Measurements from ENCODE around the gene LBHD1.
"Not testable (repeated sequence)": the region's sequence is repeated elsewhere in the genome, so short reads cannot be mapped to it uniquely, and the experiment has no call there.

LBHD1 gene

GRCh38 chr11:62671608-62672389 is at the start of gene LBHD1, which contains the start of gene UQCC3:
TSS of gene LBHD1 (minus strand) at chr11:62672267. CDS start at chr11:62670031, 2,236 bp downstream.
TSS of gene UQCC3 (plus strand) at chr11:62671673. CDS start at chr11:62671746, 73 bp downstream.
- DNase-seq (ENCODE audit: low read depth in 2 of 2) = peak; percentile 46 to 56

GRCh38 chr11:62719302-62719978 is 47.4 kb upstream of the LBHD1 start:
- DNase-seq (ENCODE audit: low read depth in 2 of 2) = no peak

DNA sequence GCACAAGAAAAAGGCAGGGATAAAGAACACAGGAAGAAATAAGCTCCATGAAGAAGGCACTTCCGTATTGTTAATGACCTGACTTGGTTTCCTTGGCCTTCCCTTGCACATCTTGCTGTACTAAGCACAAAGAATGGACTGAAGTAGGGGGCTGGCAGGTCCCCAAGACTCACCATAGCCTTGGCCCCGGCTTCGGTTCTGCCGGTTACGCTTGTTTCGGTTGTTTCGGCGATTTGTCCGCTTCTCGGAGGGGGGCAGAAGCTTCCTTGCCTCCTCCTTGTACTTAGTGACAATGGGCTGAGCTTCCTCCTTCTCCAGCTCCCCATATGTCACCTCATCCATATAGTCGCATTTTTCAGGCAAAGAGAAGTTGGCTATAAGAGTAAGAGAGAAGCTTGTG is 44.7 kb upstream of the LBHD1 start:
- DNase-seq (ENCODE audit: low read depth in 2 of 2) = no peak

DNA sequence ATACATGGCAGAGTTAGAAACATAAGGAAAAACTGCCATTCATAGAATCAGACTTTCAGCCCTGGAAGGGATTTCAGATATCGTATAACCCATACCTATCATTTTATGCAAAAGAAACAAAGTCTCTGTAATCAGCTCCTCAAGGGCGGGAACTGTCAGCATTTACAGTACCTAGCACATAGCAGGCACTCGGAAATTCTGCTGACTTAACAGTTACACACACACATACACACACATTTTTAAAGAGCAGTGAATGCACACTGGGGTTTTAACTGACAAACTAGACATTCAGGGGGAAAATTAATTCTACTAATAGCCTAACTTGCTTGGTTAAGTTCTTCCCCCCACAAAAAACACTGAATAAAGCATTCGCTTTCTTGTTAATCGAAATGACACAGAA is 44.1 kb upstream of the LBHD1 start:
- DNase-seq (ENCODE audit: low read depth in 2 of 2) = no peak

DNA sequence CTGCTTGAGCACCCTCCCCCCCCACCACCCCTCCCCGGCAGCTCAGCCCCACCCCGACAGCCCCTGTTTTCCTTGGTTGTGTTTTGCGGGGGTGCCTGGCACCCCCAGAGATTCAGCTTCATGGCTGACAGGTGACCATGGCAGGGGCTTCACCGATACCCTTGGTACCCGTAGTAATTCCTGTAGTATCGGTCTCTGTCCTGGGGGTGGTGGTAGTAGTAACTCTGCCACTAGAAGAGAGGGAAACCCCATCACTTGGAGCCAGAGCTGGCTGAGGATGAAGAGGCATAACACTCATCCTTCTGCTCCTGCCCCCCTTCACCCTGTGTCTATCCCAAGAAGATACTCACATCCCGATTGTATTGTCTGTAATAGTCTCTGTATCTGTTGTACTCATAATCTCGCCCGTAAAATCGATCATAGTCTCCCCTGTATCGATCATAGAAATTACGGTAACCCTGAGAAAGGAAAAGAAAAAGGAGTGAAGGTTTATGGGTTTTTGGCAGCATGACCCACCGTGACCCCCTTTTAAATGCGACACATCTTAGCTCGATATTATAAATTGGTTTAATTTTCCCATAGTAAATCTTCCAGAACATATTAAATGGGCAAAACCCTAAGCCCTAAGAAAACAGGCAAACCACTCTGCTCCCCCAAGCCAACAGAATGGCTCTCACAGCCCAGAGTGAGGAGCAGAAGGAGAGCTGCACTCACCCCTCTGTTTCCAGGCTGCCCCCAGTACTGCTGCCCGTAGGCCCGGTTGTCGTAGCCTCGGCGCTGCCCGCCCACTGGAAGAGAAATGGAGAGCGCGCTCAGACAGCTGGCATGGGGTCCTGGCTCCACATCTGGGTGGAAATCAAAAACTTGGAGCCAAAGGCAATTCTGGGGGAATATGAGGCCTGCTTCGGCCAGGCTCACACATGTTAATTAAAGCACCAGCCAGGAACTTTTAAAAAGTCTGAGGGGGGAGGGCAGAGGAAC is 43.4 kb upstream of the LBHD1 start:
- DNase-seq (ENCODE audit: low read depth in 2 of 2) = no peak

DNA sequence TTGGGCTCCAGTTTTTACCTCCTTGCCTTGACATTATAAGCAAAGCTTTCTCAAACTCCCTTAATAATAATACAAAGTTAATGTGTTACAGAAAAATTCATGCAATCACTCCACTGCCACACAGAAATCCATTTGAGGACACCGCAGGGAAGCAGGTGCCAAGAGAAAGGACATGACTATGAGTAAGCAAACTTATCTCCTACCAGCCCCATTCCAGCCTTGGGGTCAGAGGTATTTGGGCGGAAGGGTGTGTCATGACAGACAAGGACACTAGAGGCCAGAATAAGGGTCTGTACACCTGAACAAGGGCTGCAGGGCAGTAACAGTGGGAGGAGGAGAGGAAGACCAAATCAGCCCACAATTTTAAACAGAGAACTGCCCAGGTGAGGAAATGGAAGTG is 41.3 kb upstream of the LBHD1 start:
- DNase-seq (ENCODE audit: low read depth in 2 of 2) = no peak

GRCh38 chr11:62712861-62713260 is 40.8 kb upstream of the LBHD1 start:
- DNase-seq (ENCODE audit: low read depth in 2 of 2) = no peak

DNA sequence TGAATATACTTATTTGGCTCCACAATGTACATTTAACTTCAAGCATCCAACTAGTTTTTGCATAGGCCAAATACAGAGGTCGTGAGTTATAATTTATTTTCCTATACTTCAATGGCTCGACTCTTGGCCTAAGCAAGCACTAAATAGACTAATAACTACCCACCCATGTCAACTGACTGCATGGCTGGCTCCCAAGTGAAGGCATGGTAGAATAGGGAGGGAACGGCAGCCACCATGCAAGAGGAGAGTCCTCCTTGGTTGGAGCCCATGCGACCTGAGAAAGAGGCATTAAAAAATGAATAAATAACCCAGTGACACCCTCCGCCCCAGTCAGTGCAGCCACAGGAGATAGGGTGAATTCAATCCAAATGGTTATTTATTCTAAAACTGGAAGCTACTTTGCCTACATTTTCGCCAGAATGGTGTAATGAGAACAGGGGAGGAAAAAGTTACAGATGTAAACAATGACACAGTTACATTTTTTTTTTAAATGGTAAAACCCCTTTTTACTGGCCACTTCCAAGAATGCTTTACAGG is 40.3 kb upstream of the LBHD1 start:
- no peak for DNase-seq (ENCODE audit: low read depth in 2 of 2)

- no peak for DNase-seq (ENCODE audit: low read depth in 2 of 2)
Observed at GRCh38 chr11:62710001-62710345, 37.9 kb upstream of the LBHD1 start.

DNA sequence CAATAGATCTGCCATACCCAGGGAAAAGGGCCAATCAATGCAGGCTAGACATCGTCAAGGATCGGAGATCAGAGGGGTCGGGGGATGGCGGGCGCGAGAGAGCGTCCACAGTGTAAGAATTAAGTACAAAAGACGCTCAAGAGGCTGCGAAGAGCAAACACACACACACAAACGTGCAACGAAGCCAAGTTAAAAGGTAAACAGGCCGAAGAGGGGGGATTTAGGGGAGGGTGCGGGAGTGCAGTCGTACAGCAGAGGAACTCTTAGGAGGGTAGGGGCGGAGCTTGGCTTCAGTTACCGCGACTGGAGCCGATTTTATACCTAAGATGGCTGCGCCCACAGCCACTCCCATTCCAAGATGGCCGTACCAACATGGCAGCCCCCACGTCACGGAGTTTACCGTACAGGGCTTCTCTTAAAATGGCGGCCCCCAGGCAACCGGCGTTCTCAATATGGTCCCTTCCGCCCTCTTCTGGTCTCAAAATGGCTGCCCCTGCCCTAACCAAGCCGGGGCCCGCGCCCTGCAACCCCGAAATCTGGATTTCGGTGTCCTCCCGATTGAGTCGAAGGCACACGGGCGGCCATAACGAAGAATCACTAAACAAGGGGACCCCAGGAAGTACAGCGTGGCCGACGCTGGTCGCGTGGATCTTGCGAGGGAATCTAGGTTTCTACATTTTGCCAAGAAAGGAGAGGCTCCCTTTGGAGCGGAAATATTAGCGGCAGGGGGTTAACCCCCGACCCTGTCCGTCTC is 37.4 kb upstream of the LBHD1 start:
- DNase-seq (ENCODE audit: low read depth in 2 of 2) = peak; percentile 92 to 96

- DNase-seq (ENCODE audit: low read depth in 2 of 2) = no peak
Observed at GRCh38 chr11:62708793-62709192, 36.7 kb upstream of the LBHD1 start.

DNA sequence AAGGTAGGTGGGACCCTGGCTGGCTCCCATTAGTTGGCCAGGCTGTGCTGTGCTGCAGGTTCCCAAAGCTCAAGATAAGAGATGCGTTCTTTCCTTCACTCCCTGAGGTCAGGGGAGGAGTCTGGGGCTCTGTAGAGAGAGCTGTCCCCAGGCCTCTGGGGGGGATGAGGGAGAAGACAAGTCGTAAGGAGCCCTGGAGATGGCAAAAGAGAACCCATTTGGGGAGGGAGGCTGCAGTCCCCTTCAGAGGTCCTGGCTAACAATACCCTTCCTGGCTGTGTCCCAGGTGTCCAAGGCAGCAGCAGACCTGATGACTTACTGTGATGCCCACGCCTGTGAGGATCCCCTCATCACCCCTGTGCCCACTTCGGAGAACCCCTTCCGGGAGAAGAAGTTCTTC is 36.3 kb upstream of the LBHD1 start:
- DNase-seq (ENCODE audit: low read depth in 2 of 2) = no peak

DNA sequence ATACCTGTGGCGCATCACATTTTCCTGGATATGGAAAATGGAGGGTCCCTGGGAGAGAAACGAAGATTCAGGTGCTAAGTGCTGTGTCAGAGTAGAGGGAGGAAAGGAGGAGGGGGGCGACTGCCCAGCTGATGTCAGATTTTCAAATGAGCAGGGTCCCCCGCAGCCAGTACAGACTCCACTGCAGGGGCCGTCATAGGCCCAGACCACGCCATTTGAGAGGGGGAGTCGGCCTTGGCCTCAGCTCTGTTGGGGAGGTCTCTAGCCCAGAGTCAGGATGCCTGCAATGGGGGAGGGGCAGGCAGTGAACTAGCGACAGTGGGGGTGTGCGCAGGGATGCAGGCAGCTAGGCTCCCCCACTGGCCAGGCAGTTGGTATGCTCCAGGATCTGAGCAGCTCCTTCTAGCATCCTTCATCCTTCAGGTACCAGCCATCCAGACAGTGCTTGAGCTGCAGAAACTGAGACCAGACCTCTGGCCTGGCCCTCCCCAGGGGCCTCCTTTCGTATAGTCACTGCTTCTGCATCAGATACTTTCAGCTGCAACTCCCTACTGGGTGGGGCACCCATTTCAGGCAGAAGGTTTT is 35.3 kb upstream of the LBHD1 start, which contains the start of the genes BSCL2 and GNG3:
BSCL2 (minus strand) TSS at position 148 of the 585 bp plus-strand sequence. CDS start 229 bp downstream, outside the sequence.
GNG3 (plus strand) TSS at position 400 of the 585 bp plus-strand sequence. CDS start 620 bp downstream, outside the sequence.
- no peak for DNase-seq (ENCODE audit: low read depth in 2 of 2)

DNA sequence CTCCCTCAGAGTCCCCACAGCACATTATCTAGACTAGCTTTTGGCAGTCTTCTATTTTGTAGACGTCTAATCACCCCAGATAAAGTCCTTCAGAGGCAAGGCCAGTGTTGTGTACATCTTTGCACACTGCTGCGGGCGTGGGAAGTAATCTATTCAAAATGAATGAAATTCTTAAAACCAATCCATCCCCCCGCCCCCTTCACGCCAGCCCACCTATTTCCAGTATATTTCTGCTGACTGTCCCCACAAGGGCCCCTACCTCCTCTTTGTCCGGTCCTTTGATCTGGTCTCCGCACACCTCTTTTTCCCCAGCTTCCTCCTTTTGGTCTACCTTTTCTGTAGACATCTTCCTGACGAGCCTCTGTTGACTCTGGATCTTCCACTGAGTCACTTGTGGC is 34.8 kb upstream of the LBHD1 start:
- no peak for DNase-seq (ENCODE audit: low read depth in 2 of 2)

GRCh38 chr11:62705880-62706849 is 34.1 kb upstream of the LBHD1 start:
- DNase-seq (ENCODE audit: low read depth in 2 of 2) = peak; percentile 89 to 91

GRCh38 chr11:62705413-62705812 is 33.3 kb upstream of the LBHD1 start:
- DNase-seq (ENCODE audit: low read depth in 2 of 2) = no peak

DNA sequence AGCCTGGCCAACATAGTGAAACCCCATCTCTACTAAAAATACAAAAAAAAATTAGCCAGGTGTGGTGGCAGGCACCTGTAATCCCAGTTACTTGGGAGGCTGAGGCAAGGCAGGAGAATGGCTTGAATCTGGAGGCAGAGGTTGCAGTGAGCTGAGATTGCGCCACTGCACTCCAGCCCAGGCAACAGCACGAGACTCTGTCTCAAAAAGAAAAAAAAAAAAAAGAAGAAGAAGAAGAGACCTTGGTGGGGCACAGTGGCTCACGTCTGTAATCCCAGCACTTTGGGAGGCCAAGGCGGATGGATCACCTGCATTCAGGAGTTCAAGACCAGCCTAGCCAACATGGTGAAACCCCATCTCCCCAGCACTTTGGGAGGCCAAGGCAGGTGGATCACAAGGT is 31.9 kb upstream of the LBHD1 start:
- not testable (repeated sequence) for DNase-seq (ENCODE audit: low read depth in 2 of 2)

DNA sequence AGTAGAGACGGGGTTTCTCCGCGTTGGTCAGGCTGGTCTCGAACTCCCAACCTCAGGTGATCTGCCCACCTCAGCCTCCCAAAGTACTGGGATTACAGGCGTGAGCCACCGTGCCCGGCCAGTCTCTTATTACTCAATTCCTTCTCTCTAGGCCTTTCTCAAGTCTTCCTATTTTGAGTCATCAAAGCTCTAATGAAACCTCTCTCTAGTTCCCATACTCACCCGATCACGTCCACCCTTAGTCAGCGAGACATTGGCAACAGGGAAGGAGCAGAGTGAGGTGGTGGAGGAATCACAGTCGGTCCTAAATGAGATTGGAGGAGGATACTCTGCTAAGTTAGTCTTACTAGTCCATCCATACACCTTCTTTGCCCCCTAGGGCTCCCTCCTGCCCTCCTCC is 30.2 kb upstream of the LBHD1 start:
- DNase-seq (ENCODE audit: low read depth in 2 of 2) = no peak

- peak; percentile 48 to 66 for DNase-seq (ENCODE audit: low read depth in 2 of 2)
Observed at GRCh38 chr11:62694455-62695167, 22.5 kb upstream of the LBHD1 start.
